Lower lobe of right lung (tissue), 2 donors: Measurements from ENCODE around the gene PERCC1. TPM values are rescaled to one million over a fixed set of nuclear protein-coding genes. Genes with fewer than 3 reads are reported as not detected.

ENCODE experiments used
- ATAC-seq, 2 donors: fragments of 200-7000 bp; cut with Tn5 transposase; one replicate each; pipeline ENCODE4 v1.9.1; 2020 to 2022; ENCODE audit warnings: mild to moderate bottlenecking in 2 of 2, moderate library complexity in 2 of 2
- DNase-seq: peaks from one replicate; pipeline ENCODE4 v3.0.0-alpha.2; 2020
- H3K27ac ChIP-seq: fragments of 200-600 bp; one replicate; pipeline ENCODE4 v1.8.0; 2022
- H3K27me3 ChIP-seq: fragments of 200-600 bp; one replicate; pipeline ENCODE4 v1.8.0; 2022; ENCODE audit warnings: low read depth
- H3K36me3 ChIP-seq: fragments of 200-600 bp; one replicate; pipeline ENCODE4 v1.8.0; 2022; ENCODE audit warnings: mild to moderate bottlenecking
- H3K4me1 ChIP-seq: fragments of 200-600 bp; one replicate; pipeline ENCODE4 v1.8.0; 2022
- H3K4me3 ChIP-seq: fragments of 200-600 bp; one replicate; pipeline ENCODE4 v1.8.0; 2022; ENCODE audit warnings: mild to moderate bottlenecking
- H3K9me3 ChIP-seq: fragments of 200-600 bp; one replicate; pipeline ENCODE4 v1.8.0; 2022
- intact Hi-C: fragments of 100-400 bp; cut with DNase I; formaldehyde crosslinking; loops from one replicate; pipeline ENCODE4 v1.11.0; 2022
- total RNA-seq: library from RNA; stranded (reverse); fragmentation: NEBNext Ultra II Directional; extraction: Animal tissue kit (Norgen Biotek cat#: 25700); gene quantifications from one replicate; pipeline ENCODE4 v1.2.1, GENCODE V29; 2021
- TF ChIP-seq, protein P1 (sequence below): fragments of 200-600 bp; IDR thresholded peaks from one replicate; pipeline ENCODE4 v1.8.0; 2022; ENCODE audit warnings: antibody characterized with exemption, mild to moderate bottlenecking
- donor health status: DM: no; HTN: yes; CAD: no; lungs with severe emphysema.

PERCC1 gene
- total RNA-seq, 1 donor from 2014 or later: not detected

DNA sequence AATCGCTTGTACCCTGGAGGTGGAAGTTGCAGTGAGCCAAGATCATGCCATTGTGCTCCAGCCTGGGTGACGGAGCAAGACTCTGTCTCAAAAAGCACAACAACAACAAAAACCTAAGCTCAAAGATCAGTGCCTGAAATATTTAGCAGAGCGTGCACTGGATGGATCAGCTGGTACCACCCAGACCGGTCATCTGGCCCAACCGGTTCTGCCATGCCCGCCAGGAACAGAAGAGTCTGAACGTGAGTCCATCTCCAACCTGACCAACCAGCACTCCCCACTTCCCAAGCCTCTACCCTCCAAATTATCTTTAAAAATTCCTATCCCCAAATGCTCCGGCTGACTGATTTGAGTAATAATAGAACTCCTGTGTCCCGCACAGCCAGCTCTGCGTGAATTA lies 8.8 kb upstream of the PERCC1 start:
- H3K9me3 ChIP-seq: no peaks in the 10 kb centered on the region
- DNase-seq (no peak), ATAC-seq (no peak)
- TF ChIP-seq, protein P1, sequence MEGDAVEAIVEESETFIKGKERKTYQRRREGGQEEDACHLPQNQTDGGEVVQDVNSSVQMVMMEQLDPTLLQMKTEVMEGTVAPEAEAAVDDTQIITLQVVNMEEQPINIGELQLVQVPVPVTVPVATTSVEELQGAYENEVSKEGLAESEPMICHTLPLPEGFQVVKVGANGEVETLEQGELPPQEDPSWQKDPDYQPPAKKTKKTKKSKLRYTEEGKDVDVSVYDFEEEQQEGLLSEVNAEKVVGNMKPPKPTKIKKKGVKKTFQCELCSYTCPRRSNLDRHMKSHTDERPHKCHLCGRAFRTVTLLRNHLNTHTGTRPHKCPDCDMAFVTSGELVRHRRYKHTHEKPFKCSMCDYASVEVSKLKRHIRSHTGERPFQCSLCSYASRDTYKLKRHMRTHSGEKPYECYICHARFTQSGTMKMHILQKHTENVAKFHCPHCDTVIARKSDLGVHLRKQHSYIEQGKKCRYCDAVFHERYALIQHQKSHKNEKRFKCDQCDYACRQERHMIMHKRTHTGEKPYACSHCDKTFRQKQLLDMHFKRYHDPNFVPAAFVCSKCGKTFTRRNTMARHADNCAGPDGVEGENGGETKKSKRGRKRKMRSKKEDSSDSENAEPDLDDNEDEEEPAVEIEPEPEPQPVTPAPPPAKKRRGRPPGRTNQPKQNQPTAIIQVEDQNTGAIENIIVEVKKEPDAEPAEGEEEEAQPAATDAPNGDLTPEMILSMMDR: no peak
- no peaks in the 10 kb centered on the region for H3K27me3 ChIP-seq
- no peaks in the 10 kb centered on the region for H3K36me3 ChIP-seq
- intact Hi-C loops: no loop called here
- H3K4me1 ChIP-seq: peaks cover 16% of the 10 kb centered on the region
- no peak overlapping the region for H3K27ac ChIP-seq
- no peak overlapping the region for H3K4me3 ChIP-seq

DNA sequence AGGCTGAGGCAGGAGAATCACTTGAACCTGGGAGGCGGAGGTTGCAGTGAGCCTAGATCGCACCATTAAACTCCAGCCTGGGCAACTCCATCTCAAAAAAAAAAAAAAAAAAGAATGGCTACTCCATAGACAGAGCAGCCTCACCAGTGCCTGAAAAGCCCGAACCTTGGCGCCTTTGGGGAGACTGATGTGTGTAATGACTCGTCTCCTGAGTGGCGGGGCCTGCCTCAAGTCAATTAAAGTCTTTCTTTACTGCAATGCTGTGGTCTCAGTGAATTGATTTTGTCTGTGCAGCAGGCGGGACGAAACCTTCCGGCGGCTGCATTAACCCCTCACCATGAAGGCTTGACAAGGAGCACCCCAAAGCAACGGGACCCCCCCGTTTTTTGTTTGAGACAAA lies 6.8 kb upstream of the PERCC1 start:
- Histone ChIP-seq H3K4me1 (peaks cover 16% of the 10 kb centered on the region), H3K4me3 (no peak overlapping the region), H3K9me3 (no peaks in the 10 kb centered on the region), H3K27me3 (peaks cover 4% of the 10 kb centered on the region), H3K27ac (no peak overlapping the region), H3K36me3 (no peaks in the 10 kb centered on the region)
- DNase-seq (no peak), ATAC-seq (no peak)
- TF ChIP-seq, protein P1: no peak
- intact Hi-C loops: no loop called here

DNA sequence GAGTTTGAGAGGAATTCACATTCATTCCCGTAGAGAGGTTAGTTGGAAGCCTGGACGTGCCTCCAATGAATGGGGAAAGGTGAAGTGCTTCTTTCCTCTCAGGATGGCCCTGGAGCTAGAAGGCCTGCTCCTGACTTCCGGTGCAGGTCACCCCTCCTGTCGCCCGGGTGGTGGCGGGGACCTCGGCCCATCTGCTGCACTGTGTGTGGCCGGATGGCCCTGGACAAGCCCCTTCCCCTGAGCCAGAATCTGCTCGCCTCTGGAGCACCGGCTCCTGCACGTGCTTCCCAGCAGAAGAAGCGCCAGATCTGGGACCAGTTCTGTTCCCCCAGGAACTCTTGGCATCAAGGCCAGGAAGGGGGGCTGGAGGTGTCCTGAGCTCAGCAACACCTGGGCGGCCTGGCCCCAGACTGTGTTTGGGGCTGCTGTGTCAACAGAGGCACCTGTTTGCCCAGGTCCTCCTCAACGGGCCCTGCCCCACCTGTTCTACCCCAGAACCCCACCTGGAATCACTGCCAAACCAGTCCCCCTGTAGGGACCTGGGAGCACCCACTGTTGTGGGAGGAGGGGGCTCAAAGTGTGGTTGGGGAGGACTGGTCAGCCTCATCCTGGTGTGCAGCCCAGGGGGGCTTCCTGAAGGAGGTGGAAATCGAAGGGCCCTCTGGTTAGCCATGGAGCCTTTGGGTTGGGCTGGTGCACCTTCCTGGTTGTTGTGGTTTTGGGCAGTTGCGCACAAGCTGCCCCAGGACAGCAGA lies 5.1 kb upstream of the PERCC1 start:
- intact Hi-C loops: no loop called here
- Histone ChIP-seq H3K4me1 (no peaks in the 10 kb centered on the region), H3K36me3 (no peaks in the 10 kb centered on the region), H3K4me3 (no peak overlapping the region), H3K27ac (no peak overlapping the region), H3K27me3 (peaks cover 7% of the 10 kb centered on the region), H3K9me3 (no peaks in the 10 kb centered on the region)
- TF ChIP-seq, protein P1: no peak
- DNase-seq: no peak
- ATAC-seq: no peak

DNA sequence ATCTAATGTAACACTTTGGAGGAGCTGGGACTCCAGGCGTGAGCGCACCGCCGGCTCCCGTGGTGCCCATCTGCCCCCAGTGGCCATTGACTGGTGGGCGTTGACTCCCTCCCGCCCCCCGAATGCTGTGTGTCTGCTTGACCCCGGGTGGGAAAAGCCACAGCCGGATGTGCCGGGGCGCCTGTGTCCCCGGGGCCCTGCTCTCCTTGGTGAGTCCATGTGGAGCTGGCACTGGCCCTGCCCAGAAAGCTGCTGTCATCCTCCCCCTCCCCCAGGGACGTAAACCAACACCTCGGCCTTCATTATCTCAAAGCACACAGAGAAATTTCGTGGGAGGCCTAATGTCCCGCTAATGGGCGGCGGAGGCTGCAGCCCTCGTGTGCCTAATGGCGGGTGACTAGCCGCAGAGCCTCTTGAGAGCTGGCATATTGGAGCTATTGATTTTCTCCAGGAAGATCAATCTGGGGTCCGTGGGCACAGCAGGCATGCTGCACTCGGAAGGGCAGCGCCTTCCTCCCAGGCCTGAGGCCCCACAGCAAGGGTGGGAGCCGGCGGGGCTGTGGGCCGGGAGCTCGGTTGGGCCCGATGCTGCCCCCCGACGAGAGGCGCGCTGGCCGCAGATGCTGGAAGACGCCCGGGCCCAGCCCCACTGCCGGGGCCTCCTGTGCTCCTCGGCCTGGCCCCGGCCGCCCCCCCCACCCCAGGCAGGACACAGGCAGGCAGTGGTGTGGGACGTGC lies 4.0 kb upstream of the PERCC1 start:
- no peaks in the 10 kb centered on the region for H3K4me1 ChIP-seq
- no peak for ATAC-seq
- peaks cover 7% of the 10 kb centered on the region for H3K27me3 ChIP-seq
- intact Hi-C loops: no loop called here
- H3K36me3 ChIP-seq: no peaks in the 10 kb centered on the region
- no peak overlapping the region for H3K4me3 ChIP-seq
- H3K9me3 ChIP-seq: no peaks in the 10 kb centered on the region
- TF ChIP-seq, protein P1: no peak
- no peak overlapping the region for H3K27ac ChIP-seq
- DNase-seq: no peak

DNA sequence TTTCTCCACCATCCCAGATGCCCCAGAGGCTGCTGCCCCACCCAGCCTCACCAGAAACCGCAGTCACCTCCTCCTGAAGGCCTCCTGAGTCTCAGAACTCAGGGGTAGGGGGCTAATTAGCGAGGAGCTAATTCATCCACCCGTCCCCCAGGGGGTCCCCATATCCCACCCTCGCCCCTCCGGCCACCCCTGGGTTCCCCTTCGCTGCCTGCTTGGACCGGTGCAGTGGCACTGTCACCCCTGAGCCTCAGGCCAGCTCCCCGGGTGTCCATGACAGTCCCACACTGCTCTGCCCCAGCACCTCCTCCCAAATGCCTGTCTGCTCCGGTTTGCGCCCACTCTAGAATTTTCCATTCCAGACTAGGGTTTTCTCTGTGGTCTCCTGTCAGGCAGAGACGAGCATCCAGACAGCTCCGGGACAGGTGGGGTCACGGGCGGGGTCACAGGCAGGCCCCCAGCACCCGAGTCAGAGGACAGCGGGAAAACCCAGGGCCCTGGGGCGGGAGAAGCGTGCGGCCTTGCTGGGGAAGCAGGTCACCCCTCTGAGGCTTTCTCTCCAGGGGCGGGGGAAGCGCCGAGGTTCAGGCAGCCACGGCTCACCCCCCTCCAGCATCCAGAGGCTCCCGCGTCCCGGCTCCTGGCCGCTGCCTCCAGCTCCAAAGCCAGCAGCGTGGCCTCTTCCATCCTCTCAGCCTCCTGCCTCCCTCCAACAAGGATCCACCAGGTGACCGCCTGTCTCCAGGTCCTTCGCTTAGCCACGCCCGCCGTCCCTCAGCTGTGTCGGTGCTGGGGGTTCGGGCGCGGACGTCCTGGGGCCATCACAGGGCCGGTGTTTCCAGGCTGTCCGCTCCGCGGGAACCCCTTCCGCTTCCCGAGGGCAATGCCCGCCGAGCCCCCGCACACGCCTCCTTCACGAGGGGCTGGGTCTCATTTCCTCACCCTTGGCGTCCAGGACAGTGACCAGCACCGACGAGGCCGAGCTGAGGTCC lies 3.1 kb upstream of the PERCC1 start:
- Histone ChIP-seq H3K36me3 (no peaks in the 10 kb centered on the region), H3K27ac (no peak overlapping the region), H3K4me3 (peak overlapping the region; percentile 19), H3K9me3 (no peaks in the 10 kb centered on the region), H3K4me1 (no peaks in the 10 kb centered on the region), H3K27me3 (peaks cover 7% of the 10 kb centered on the region)
- intact Hi-C loops: no loop called here
- ATAC-seq: no peak
- TF ChIP-seq, protein P1: no peak
- no peak for DNase-seq
